ENCODE measurements around the gene GSC2.
A peak's percentile ranks its signal among the peaks of the same experiment; 100 is the strongest.

The GSC2 gene

GRCh38 chr22:19152942-19153883, 3.1 kb upstream of the GSC2 start:
- DNase-seq (ENCODE audit: low read depth), result no peak

- DNase-seq (ENCODE audit: low read depth), result no peak
Measured at GRCh38 chr22:19151329-19152191, 1.5 kb upstream of the GSC2 start.

- DNase-seq (ENCODE audit: low read depth), result no peak
Measured at GRCh38 chr22:19150482-19151328, 613 bp upstream of the GSC2 start.

- DNase-seq (ENCODE audit: low read depth), result peak; percentile 14
Measured at GRCh38 chr22:19149047-19149883, 827 bp downstream of the GSC2 start.

- no peak for DNase-seq (ENCODE audit: low read depth)
Measured at GRCh38 chr22:19148417-19149046, 1.6 kb downstream of the GSC2 start.

- DNase-seq (ENCODE audit: low read depth), result no peak
Measured at GRCh38 chr22:19147195-19147780, 2.8 kb downstream of the GSC2 start.

- DNase-seq (ENCODE audit: low read depth), result no peak
Measured at GRCh38 chr22:19146215-19146968, 3.7 kb downstream of the GSC2 start.

GRCh38 chr22:19143967-19144400, 6.1 kb downstream of the GSC2 start:
- DNase-seq (ENCODE audit: low read depth), result no peak

GRCh38 chr22:19143212-19143611, 6.9 kb downstream of the GSC2 start:
- no peak for DNase-seq (ENCODE audit: low read depth)

- DNase-seq (ENCODE audit: low read depth), result no peak
Measured at GRCh38 chr22:19142394-19142793, 7.7 kb downstream of the GSC2 start.

- DNase-seq (ENCODE audit: low read depth), result no peak
Measured at GRCh38 chr22:19139974-19140373, 10.1 kb downstream of the GSC2 start.

GRCh38 chr22:19139001-19139356, 11.1 kb downstream of the GSC2 start:
- no peak for DNase-seq (ENCODE audit: low read depth)

GRCh38 chr22:19138217-19139000, 11.7 kb downstream of the GSC2 start:
- no peak for DNase-seq (ENCODE audit: low read depth)

GRCh38 chr22:19137384-19138216, 12.5 kb downstream of the GSC2 start:
- no peak for DNase-seq (ENCODE audit: low read depth)

GRCh38 chr22:19136915-19137314, 13.2 kb downstream of the GSC2 start:
- no peak for DNase-seq (ENCODE audit: low read depth)

- no peak for DNase-seq (ENCODE audit: low read depth)
Measured at GRCh38 chr22:19134874-19135273, 15.2 kb downstream of the GSC2 start.

GRCh38 chr22:19134176-19134831, 15.8 kb downstream of the GSC2 start:
- no peak for DNase-seq (ENCODE audit: low read depth)
